GM21619 (cell line): Measurements from ENCODE around the gene TNPO2.
"Not testable (repeated sequence)": the region's sequence is repeated elsewhere in the genome, so short reads cannot be mapped to it uniquely, and the experiment has no call there.

Experiments
- ATAC-seq: cut with Tn5 transposase; IDR thresholded peaks from one replicate; pipeline ENCODE4 v1.9.1; 2021; ENCODE audit not compliant: unreplicated experiment

The TNPO2 gene

DNA sequence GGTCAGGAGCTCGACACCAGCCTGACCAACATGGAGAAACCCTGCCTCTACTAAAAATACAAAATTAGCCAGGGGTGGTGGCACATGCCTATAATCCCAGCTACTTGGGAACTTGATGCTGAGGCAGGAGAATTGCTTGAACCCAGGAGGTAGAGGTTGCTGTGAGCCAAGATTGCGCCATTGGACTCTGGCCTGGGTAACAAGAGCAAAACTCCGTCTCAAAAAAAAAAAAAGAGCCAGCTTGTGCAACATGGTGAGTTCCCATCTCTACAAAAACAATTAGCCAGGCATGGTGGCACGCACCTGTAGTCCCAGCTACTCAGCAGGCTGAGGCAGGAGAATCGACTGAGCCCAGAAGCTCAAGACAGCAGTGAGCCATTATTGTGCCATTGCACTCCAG, 45.7 kb downstream of the TNPO2 start:
- ATAC-seq: not testable (repeated sequence)

DNA sequence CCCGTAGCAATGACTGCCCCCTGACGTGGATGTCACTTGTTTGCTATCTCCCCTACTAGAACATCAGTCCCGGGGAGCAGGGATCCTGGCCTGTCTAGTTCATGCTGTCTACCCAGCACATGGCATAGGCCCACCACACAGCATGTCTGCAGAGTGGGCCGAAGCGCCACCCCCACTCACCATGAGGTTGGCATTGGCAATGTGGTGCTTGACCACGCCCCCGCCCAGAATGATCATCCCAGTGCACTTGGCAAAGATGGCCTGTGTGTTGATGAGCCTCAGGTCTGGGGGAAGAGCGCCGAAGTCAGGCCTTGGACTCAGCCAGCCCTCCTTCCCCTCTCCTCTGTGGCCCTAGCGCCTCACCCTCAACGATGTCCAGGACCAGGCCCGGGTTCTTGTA, 46.8 kb downstream of the TNPO2 start:
- ATAC-seq: no peak

DNA sequence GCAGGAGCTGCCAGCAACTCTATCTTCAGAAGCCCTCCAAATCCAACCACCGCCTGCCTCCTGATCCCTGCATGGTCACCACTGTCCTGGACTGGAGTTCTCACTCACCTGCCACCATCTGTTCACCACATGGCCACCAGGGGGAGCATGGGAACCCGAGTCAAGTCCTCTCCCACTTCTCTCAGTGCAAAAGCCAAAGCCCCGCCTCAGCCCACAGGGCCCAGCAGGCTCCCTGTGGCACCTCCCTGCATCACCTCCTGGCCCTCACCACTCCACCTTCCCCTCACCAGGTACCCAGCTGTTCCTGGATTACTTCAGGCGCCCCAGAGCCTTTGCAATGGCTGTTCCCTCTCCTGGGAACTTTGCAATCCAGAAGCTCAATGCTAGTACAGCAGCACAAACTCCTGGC, 47.3 kb downstream of the TNPO2 start:
- ATAC-seq: no peak

DNA sequence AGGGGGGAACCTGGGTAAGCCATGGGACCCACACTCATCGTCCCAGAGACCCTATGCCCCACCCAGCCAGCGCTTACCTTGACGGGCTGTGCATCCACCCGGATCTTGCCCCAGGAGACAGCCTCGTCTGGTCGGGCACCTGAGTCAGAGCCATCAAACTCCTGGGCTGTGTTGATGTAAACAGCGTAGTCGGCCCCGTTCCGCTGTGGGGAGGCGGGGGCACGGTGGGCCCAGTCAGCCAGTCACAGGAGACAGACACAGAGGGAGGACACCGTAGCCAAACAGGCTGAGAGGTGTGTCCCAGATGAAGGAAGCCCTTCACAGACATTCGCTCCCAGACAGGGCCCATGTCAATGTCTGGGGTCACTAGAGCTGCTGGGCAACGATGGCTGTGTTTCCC, 47.8 kb downstream of the TNPO2 start:
- ATAC-seq: no peak

DNA sequence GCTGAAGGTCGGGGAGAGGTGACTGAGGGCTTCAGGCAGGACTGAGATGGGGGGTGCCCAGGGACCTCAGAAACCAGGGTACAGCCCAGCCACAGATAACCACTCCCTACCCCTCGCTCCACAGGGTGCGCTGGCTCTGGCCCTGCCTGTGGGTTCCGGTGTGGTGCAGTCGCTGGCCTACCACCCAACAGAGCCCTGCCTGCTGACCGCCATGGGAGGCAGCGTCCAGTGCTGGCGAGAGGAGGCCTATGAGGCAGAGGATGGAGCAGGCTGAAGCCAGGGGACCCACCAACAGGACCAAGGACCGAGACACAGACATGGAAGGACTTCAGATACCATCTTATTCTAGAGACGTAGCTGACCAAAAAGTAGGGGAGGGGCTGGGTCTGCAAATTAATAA, 48.3 kb downstream of the TNPO2 start:
- no peak for ATAC-seq

DNA sequence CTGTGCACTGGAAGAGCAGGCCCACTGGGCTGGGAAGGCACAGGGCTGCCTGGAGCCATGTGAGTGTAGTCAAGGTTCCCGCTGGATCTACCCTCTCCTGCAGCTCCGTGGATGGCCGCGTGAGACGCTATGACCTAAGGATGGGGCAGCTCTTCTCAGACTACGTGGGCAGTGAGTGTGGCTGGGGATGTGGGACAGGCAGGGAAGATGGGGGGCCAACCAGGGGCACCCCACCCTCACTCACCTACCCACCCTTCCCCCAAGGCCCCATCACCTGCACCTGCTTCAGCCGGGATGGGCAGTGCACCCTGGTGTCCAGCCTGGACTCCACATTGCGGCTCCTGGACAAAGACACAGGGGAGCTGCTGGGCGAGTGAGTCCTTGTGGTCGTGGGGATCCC, 51.0 kb downstream of the TNPO2 start:
- ATAC-seq: no peak

DNA sequence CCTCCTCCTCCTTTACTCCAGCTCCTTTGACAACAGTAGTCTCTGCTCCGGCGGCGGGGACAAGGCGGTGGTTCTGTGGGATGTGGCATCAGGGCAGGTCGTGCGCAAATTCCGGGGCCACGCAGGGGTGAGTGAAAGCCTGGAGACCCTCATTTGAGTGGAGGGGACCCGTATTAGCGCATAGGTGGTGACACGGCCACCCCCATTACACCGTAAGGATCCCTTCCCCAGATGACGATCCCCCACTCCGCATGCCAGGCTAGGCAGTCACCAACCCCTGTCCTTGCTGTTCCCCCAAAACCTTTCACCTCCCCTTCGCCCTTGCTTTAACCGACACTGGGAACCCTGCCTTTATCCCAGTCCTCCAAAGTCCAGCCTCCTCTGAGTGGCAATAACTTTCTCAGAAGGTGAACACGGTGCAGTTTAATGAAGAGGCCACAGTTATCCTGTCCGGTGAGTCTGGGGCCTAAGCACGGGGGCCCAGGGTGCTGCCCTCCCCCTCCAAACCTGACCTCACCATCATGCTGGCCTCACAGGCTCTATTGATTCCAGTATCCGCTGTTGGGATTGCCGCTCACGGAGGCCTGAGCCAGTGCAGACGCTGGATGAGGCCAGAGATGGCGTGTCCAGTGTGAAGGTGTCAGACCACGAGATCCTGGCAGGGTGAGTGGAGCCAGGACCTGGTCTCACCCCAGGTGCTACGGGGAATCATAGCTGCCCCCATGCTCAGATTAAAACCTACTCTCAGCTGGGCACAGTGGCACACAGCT, 53.4 kb downstream of the TNPO2 start:
- ATAC-seq: no peak

DNA sequence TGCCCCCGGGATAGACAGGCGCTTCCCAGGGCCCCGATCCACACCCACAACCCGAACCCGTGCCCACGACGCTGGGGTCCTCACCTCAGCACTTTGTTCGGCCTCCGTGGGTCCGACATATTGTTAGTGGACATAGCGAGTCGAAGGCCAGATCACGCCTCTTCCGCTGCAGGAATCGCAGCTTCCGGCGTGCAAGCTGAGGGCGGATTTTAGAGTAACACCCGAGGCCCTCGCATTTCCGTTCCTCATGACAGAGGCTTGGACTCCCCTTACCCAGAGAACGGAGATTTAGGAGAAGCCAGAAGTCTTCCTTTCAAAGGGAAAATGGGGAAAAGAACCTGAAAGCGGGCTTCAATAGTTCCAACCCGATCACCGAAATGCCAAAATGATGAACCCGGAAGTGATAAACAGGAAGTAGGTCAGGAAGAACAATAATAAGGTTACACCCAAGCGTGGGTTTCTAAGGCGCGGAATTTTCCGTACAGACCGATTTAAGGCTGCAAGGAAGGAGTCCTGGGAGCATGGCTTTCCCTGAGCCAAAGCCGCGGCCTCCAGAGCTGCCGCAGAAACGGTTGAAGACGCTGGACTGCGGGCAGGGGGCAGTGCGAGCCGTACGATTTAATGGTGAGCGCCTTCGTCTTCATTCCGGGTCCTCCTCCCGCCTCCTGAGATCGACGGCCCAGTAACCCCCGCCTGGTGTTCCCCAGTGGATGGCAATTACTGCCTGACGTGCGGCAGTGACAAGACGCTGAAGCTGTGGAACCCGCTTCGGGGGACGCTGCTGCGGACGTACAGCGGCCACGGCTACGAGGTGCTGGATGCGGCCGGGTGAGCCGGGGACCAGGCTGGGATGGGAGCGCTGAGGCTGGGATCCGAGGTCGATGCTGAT, 54.2 kb downstream of the TNPO2 start:
- no peak for ATAC-seq

DNA sequence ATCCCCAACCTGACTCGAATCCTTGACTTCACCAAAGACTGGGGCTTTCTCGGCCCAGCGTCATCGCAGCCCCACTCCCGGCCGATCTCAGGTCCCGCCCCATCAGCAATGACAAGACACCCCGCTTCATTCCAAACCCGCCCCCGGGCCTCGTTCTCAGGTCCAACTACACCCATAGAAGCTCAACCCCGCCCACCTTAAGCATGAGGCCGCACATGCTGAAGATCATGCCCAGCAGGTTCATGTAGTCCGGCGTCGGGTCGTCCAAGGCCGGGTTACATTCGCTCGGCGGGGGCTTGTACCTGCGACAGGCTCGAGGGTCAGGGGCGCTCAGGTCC, 54.8 kb downstream of the TNPO2 start:
- ATAC-seq: no peak

DNA sequence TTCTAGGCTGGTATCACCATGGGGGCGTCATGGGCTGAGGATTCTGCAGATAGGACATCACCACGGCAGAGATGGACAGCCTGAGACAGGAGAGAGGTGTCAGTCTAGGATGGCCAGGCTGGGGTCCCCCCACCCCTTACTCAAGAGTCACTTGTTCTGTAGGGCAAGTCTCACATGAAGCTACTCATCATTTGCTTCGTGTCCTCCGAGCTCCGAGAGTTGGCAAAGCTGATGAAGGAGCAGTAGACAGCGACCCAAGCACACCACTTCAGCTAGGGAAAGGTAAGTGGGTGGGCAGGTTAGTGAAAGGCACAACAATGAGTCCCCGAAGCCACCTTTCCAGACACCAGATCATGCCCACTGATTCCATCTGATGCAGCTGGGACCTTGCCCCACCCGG, 55.4 kb downstream of the TNPO2 start:
- ATAC-seq: no peak

DNA sequence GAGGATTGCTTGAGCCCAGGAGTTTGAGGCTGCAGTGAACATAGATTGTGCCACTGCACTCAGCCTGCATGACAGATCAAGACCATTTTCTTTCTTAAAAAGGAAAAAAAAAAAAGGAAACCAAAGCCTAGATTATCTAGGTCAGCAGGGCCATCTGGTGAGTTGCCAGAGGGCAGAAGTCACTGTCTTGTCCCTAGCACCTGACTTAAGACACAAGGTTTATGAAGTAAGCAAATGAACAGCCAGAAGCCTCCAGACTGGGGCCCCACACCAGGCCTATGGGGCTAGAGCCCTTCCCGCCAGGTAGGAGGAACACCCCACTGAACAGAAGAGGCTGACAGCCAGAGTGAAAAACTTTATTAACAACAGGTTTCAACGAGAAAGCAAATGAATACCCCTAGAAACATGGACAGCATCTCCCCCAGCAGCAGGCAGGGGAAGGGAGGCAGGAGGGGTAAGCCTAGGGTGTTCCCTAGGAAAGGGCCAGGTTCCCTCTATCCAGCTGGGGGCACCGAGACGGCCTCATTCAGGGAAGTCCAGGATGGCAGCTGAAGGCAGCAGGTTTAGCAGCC, 55.9 kb downstream of the TNPO2 start:
- ATAC-seq: no peak

DNA sequence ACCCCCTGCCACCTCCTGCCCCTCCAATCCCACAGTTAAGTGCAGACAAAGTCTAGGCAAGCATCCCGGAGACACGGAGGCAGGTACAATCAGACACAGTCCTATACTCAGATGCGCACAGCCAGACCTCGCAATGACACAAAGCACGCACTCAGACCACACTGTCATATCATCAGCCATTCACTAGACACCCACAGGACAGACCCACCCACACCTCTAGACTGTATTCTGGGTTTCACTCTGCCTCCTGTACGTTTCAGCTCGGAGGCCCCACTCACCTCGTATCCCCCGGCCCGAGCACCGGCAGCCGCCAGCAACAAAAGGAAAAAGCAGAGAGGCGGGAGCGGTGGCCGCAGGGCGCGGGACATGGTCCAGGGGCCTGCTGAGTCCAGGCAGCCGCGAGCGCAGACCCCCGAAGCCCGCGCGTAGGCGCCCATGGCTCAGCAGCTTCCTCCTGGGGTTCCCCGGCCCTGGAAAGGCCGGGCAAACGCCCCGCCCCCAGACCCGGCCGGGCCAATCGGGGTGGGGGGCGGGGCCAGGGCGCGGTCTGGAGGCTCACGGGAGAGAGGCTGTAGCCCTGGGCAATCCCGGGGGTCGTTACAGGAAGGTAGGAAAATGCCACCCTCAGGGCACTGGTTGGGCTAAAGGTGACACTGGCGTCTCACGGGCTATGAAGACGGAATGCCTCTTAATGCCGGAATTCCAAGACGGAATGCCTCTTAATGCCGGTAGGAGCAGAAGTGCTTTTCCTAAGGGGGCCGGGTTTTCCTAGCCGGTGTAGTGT, 57.3 kb downstream of the TNPO2 start, which contains the start of the genes MAN2B1 and WDR83:
TSS of gene MAN2B1 (minus strand) at position 478 of the 784 bp plus-strand sequence. CDS start at position 437, 41 bp downstream.
TSS of gene WDR83 (plus strand) at position 543 of the 784 bp plus-strand sequence. CDS start 2,984 bp downstream, outside the sequence.
- peak; percentile 40 for ATAC-seq

DNA sequence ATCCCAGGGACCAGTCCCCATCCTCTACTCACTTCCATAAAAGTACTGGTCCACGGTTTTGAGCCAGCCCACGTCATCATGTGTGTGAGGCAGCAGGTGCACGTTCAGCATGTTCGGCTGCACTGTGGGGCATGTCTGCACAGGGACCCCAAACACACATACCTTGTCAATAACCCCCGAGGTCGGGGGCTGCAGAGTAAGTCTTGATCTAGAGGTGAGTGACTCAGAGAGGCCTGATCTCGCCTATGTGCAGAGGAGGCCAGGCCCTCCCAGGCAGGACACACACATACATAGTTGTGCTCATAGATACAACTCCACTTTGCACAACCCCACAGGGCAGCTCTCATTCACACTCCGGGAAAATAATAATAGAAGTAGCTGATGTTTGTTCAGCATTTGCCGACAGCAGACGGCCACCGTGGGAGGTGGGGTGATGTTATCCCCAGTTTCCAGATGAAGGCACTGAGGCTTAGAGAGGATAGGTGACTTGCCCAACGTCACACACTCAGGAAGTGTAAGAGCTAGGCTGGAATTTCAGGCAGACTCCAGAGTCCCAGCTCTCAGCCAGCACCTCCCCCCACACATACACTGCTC, 58.0 kb downstream of the TNPO2 start:
- no peak for ATAC-seq

DNA sequence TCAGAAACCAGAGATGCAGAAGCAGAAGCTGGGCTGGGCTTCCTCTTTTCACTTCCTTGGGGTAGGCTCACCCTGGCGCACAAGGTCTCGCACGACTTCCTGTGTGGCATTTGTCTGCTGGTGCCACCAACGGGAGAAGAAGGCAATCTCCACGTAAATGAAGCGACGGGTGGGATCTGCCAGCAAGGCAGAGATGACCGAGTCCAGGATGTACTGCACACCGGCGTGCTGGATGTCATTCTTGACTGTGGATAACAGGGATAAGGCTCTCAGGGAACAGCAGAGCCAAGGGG, 58.5 kb downstream of the TNPO2 start:
- ATAC-seq: no peak

DNA sequence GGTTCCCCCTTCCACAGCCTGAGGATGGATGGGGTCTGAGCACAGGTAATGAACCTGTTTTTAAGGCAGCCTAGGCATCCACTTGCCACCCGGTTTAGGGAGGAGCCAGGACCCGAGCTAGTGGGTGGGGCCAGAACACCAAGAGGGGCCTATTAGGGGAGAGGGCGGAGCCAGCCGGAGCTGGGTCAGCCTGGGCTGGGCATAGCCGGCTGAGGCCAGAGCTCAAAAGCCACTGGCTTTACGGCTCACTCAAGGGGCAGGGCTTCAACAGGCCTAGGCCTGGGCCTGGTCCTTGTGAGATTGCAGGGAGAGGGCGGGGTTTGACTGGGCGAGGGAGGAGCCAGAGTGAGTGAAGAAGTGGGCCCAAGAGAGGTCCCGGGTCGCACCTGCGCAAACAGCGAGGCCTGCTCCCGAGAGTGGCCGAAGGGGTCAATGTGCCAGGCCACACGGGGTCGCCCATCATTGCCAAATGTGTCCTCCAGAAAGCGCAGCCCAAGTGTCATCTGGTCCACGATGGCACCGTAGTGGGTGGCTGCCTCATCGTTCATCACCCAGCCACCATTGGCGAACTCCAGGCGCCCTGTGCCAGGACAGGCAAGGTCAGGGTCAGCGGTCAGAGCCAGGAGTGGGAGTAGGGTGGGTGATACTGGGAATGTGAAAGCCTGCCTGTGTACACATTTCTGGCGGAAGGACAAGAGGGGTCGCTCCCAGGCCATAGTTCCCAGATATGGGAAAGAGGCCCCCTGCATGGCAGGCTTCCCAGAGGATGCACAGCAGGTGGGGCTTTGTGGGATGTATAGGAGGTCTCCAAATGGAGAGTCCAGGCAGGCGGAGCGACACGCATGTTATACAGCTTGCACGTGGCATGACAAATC, 59.1 kb downstream of the TNPO2 start:
- no peak for ATAC-seq

DNA sequence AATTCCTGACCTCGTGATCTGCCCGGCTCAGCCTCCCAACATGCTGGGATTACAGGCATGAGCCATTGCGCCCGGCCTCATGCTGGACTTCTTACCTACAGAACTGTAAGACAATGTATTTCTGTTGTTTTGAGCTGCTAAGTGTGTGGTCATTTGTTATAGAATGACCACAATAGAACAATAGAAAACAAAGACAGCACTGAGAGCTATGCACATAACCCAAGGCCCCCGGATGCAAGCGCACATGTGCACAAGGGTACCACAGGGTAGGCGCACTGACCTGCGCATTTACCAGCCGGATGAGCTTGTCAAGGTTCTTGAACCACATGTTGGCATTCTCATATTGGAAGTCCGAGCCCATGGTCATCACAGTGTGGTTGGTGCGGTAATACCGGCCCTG, 62.8 kb downstream of the TNPO2 start:
- ATAC-seq: no peak

DNA sequence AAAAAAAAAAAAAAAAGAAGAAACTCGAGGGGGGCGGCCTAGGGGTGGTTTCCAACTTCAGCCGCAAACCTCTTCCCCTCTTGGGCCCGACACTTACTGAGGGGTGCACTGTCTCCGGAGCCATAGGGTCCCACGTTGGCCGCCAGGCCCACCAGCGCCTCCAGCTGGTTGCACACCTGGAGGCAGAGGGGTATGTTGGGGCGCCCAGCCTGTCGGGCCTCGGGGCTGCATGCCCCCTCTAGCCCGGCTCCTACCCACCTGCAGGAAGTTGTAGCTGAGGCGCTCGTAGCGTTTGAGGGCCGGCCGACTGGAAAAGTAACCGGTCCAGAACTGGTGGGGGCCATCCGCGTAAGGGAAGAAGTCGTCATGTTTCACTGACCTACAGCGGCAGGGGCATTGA, 65.8 kb downstream of the TNPO2 start:
- no peak for ATAC-seq

DNA sequence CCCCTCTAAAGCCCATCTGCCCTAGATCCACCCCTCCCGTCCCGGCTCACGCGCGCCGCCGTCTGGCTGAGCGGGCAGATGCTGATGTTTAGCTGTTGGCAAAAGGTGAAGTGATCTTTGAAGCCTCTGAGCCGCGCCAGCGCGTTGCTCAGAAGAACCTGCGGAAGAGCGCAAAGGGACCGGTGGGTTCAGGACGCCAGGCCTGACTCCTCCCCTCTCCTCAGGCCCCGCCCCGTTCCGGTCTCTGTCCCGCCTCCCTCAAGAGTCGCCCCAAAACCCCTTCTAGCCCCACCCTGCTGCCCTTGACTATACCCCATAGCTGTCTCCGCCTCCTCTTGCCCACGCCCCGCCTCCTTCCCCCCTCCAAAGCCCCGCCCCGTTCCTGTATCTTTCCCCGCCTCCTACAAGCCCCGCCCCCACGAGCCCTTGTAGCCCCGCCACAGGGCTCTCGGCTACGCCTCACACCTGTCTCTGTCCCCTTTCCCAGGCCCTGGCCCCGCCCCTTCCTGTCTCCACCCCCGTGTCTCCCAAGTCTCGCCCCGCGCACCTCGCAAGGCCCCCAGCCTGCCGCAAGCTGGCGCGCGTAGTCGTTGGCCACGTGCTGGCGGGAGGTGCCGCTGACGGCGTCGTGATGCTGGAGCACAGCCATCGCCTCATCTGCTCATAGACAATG, 66.7 kb downstream of the TNPO2 start:
- ATAC-seq: no peak

DNA sequence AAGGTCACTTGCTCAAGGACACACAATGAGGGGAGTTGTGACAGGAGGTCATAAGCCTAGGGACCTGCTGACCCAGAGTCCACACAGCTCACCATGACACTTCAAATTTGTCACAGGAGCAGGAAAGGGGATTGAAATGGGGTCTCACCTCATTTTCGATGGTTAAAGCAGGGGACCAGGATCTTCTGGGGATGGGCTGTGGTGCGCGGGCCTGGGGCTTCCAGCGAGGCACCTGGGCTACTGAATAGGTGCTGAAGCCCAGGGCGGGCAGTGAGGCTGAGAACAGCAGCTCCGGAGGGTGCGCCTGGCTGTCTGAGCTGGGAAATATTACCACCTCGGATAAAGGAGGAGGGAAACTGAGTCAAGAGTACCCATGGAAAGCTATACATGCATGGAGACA, 68.2 kb downstream of the TNPO2 start:
- no peak for ATAC-seq
